ENCODE data around the gene MRPS10.
A peak's percentile ranks its signal among the peaks of the same experiment; 100 is the strongest.

Gene MRPS10

GRCh38 chr6:42179261-42179944 lies 38.3 kb downstream of the MRPS10 start:
- no peak overlapping the region for H2AK5ac ChIP-seq (ENCODE audit: low read depth, low read length)
- H3K36me3 ChIP-seq (replicated peaks in 1 of 2; ENCODE audit: control insufficient read depth in 2 of 2, insufficient read depth in 2 of 2, low read length in 2 of 2): no peaks in the 10 kb centered on the region
- H3K9me3 ChIP-seq (replicated peaks in 1 of 2; ENCODE audit: control insufficient read depth in 2 of 2, insufficient read depth in 1 of 2, low read depth in 1 of 2, low read length in 2 of 2): no peaks in the 10 kb centered on the region
- no peak overlapping the region for H2AFZ ChIP-seq (ENCODE audit: low read length)
- H3K18ac ChIP-seq (ENCODE audit: low read length): no peak overlapping the region
- no CpG with 5 or more reads among the region's 20 CpGs for WGBS, 2 donors (ENCODE audit: extremely low coverage in 2 of 2, insufficient read length in 2 of 2, insufficient replicate concordance in 1 of 2)
- peak overlapping the region; percentile 74 for H4K8ac ChIP-seq (ENCODE audit: low read depth, low read length)
- no peaks in the 10 kb centered on the region for H3K79me1 ChIP-seq (ENCODE audit: low read depth, low read length)
- no peak overlapping the region for H3K23ac ChIP-seq (ENCODE audit: low read depth, low read length, poor library complexity)
- no peak overlapping the region for H3K4me3 ChIP-seq (ENCODE audit: low read length in 2 of 2)
- H3K4me1 ChIP-seq (ENCODE audit: control insufficient read depth in 2 of 2, insufficient read depth in 1 of 2, low read depth in 1 of 2, low read length in 2 of 2): peaks cover 0 to 5% of the 10 kb centered on the region in 2 donors
- no peak overlapping the region for H2BK12ac ChIP-seq (ENCODE audit: low read length)
- H3K9ac ChIP-seq (ENCODE audit: low read depth, low read length, poor library complexity): no peak overlapping the region
- no peaks in the 10 kb centered on the region for H3K27me3 ChIP-seq (ENCODE audit: control insufficient read depth in 3 of 3, insufficient read depth in 3 of 3, low read depth in 1 of 3, low read length in 3 of 3)
- peak overlapping the region; percentile 69 for H2BK5ac ChIP-seq (ENCODE audit: low read length)
- DNase-seq (ENCODE audit: low spot score): no peak
- H2BK120ac ChIP-seq (ENCODE audit: low read depth, low read length): no peak overlapping the region
- H3K4me2 ChIP-seq (ENCODE audit: insufficient read depth, low read length, poor library complexity, severe bottlenecking): no peak overlapping the region
- no peak overlapping the region for H3K27ac ChIP-seq (replicated peaks; ENCODE audit: low read length)
- H3K14ac ChIP-seq (ENCODE audit: low read length): no peak overlapping the region
- H3K4ac ChIP-seq (ENCODE audit: low read length): no peak overlapping the region
- H2BK15ac ChIP-seq (ENCODE audit: low read length): peak overlapping the region; percentile 63
- peak overlapping the region; percentile 19 for H4K91ac ChIP-seq (ENCODE audit: low read depth, low read length, poor library complexity)

DNA sequence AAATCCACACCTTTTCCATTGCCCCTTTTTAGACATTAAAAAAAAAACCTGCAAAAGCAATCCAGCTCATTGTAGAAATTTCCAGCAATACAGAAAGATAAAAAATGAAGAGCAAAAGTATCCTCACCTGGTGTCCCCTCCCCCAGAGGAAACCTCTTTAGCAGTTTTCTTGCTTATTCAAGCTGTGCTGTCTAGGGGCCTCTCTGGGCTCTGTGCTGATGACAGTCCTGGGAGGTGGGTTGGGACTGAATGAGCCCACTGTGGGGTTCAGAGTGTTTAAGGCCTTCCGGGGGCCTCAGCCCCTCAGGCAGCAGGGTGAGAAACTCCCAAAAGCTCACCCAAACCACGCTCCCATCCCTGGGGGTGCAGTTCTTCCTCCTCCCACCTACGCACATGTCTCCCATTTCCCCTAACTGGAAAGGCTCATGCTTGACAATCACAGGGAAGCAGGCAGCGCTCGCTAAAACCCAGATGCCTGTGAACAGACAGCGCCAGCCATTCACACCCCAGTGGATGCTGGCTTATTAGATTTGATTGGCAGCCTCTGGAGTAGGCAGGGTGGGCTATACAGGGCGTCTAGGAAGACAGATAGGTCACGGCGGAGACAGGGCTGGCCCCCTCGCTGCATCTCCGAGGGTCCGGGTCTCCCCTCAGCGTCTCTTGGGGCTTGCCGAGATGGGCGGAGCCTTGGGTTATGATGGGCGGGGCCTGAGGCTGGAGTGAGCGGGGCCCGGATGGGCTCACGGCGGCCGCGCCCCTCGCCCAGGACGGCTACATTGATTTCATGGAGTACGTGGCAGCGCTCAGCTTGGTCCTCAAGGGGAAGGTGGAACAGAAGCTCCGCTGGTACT lies 39.9 kb downstream of the MRPS10 start:
- H3K27ac ChIP-seq (replicated peaks; ENCODE audit: low read length): no peak overlapping the region
- no peak overlapping the region for H4K91ac ChIP-seq (ENCODE audit: low read depth, low read length, poor library complexity)
- peak overlapping the region; percentile 57 for H4K8ac ChIP-seq (ENCODE audit: low read depth, low read length)
- no peak overlapping the region for H3K14ac ChIP-seq (ENCODE audit: low read length)
- H2BK12ac ChIP-seq (ENCODE audit: low read length): no peak overlapping the region
- H3K9ac ChIP-seq (ENCODE audit: low read depth, low read length, poor library complexity): peak overlapping the region; percentile 7
- peak overlapping the region; percentile 9 for H2BK15ac ChIP-seq (ENCODE audit: low read length)
- no peaks in the 10 kb centered on the region for H3K27me3 ChIP-seq (ENCODE audit: control insufficient read depth in 3 of 3, insufficient read depth in 3 of 3, low read depth in 1 of 3, low read length in 3 of 3)
- peak overlapping the region; percentile 81 for H3K18ac ChIP-seq (ENCODE audit: low read length)
- peak; percentile 59 for DNase-seq (ENCODE audit: low spot score)
- no peaks in the 10 kb centered on the region for H3K79me1 ChIP-seq (ENCODE audit: low read depth, low read length)
- peak overlapping the region; percentile 72 for H3K4me2 ChIP-seq (ENCODE audit: insufficient read depth, low read length, poor library complexity, severe bottlenecking)
- H3K36me3 ChIP-seq (replicated peaks in 1 of 2; ENCODE audit: control insufficient read depth in 2 of 2, insufficient read depth in 2 of 2, low read length in 2 of 2): no peaks in the 10 kb centered on the region
- no peaks in the 10 kb centered on the region for H3K9me3 ChIP-seq (replicated peaks in 1 of 2; ENCODE audit: control insufficient read depth in 2 of 2, insufficient read depth in 1 of 2, low read depth in 1 of 2, low read length in 2 of 2)
- H3K4me3 ChIP-seq (ENCODE audit: low read length in 2 of 2): peak overlapping the region; percentile 42 to 75
- H2AK5ac ChIP-seq (ENCODE audit: low read depth, low read length): no peak overlapping the region
- no CpG with 5 or more reads among the region's 27 CpGs for WGBS, 2 donors (ENCODE audit: extremely low coverage in 2 of 2, insufficient read length in 2 of 2, insufficient replicate concordance in 1 of 2)
- H2BK5ac ChIP-seq (ENCODE audit: low read length): no peak overlapping the region
- H3K4ac ChIP-seq (ENCODE audit: low read length): no peak overlapping the region
- peaks cover 0 to 5% of the 10 kb centered on the region in 2 donors for H3K4me1 ChIP-seq (ENCODE audit: control insufficient read depth in 2 of 2, insufficient read depth in 1 of 2, low read depth in 1 of 2, low read length in 2 of 2)
- peak overlapping the region; percentile 57 for H3K23ac ChIP-seq (ENCODE audit: low read depth, low read length, poor library complexity)
- peak overlapping the region; percentile 92 for H2AFZ ChIP-seq (ENCODE audit: low read length)
- no peak overlapping the region for H2BK120ac ChIP-seq (ENCODE audit: low read depth, low read length)

GRCh38 chr6:42176981-42177380 lies 40.7 kb downstream of the MRPS10 start:
- Histone ChIP-seq H2BK5ac (ENCODE audit: low read length) (no peak overlapping the region), H2BK120ac (ENCODE audit: low read depth, low read length) (no peak overlapping the region), H3K23ac (ENCODE audit: low read depth, low read length, poor library complexity) (no peak overlapping the region), H3K4me2 (ENCODE audit: insufficient read depth, low read length, poor library complexity, severe bottlenecking) (no peak overlapping the region), H3K18ac (ENCODE audit: low read length) (no peak overlapping the region), H2BK15ac (ENCODE audit: low read length) (no peak overlapping the region), H3K4me1 (ENCODE audit: control insufficient read depth in 2 of 2, insufficient read depth in 1 of 2, low read depth in 1 of 2, low read length in 2 of 2) (peaks cover 0 to 5% of the 10 kb centered on the region in 2 donors), H3K9ac (ENCODE audit: low read depth, low read length, poor library complexity) (no peak overlapping the region), H3K14ac (ENCODE audit: low read length) (no peak overlapping the region), H4K8ac (ENCODE audit: low read depth, low read length) (no peak overlapping the region), H2BK12ac (ENCODE audit: low read length) (no peak overlapping the region), H3K27ac (replicated peaks; ENCODE audit: low read length) (no peak overlapping the region), H2AFZ (ENCODE audit: low read length) (no peak overlapping the region), H3K36me3 (replicated peaks in 1 of 2; ENCODE audit: control insufficient read depth in 2 of 2, insufficient read depth in 2 of 2, low read length in 2 of 2) (no peaks in the 10 kb centered on the region), H3K4me3 (ENCODE audit: low read length in 2 of 2) (no peak overlapping the region), H3K79me1 (ENCODE audit: low read depth, low read length) (no peaks in the 10 kb centered on the region), H2AK5ac (ENCODE audit: low read depth, low read length) (no peak overlapping the region), H3K27me3 (ENCODE audit: control insufficient read depth in 3 of 3, insufficient read depth in 3 of 3, low read depth in 1 of 3, low read length in 3 of 3) (no peaks in the 10 kb centered on the region), H3K9me3 (replicated peaks in 1 of 2; ENCODE audit: control insufficient read depth in 2 of 2, insufficient read depth in 1 of 2, low read depth in 1 of 2, low read length in 2 of 2) (no peaks in the 10 kb centered on the region), H4K91ac (ENCODE audit: low read depth, low read length, poor library complexity) (no peak overlapping the region), H3K4ac (ENCODE audit: low read length) (no peak overlapping the region)
- DNase-seq (ENCODE audit: low spot score): no peak

DNA sequence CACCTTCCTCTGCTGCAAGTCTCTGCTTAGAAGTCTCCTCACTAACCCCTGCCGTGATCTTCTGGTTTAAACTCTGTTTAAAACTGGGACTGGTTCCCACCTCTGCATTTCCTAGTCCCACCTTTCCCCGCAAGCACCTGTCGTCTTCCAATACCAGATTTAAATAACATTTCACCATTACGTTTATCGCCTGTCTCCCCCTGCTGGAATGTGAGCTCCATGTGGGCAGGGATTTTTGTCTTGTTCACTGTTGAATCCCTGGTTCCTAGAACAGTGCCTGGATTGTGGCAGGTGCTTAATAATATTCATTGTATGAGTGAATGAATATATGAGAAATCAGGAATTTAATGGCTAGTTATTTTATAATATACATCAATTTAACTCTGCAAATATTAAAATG lies 41.8 kb downstream of the MRPS10 start:
- H3K79me1 ChIP-seq (ENCODE audit: low read depth, low read length): no peaks in the 10 kb centered on the region
- no peak overlapping the region for H3K14ac ChIP-seq (ENCODE audit: low read length)
- no peak overlapping the region for H2AFZ ChIP-seq (ENCODE audit: low read length)
- no peaks in the 10 kb centered on the region for H3K9me3 ChIP-seq (replicated peaks in 1 of 2; ENCODE audit: control insufficient read depth in 2 of 2, insufficient read depth in 1 of 2, low read depth in 1 of 2, low read length in 2 of 2)
- H3K4me3 ChIP-seq (ENCODE audit: low read length in 2 of 2): no peak overlapping the region
- H2BK12ac ChIP-seq (ENCODE audit: low read length): no peak overlapping the region
- no peak overlapping the region for H2BK15ac ChIP-seq (ENCODE audit: low read length)
- no peak overlapping the region for H4K91ac ChIP-seq (ENCODE audit: low read depth, low read length, poor library complexity)
- peaks cover 0 to 5% of the 10 kb centered on the region in 2 donors for H3K4me1 ChIP-seq (ENCODE audit: control insufficient read depth in 2 of 2, insufficient read depth in 1 of 2, low read depth in 1 of 2, low read length in 2 of 2)
- no peak overlapping the region for H3K4ac ChIP-seq (ENCODE audit: low read length)
- H4K8ac ChIP-seq (ENCODE audit: low read depth, low read length): no peak overlapping the region
- no peak overlapping the region for H2AK5ac ChIP-seq (ENCODE audit: low read depth, low read length)
- H3K9ac ChIP-seq (ENCODE audit: low read depth, low read length, poor library complexity): no peak overlapping the region
- peaks cover 0 to 3% (median 0%) of the 10 kb centered on the region in 3 experiments for H3K27me3 ChIP-seq (ENCODE audit: control insufficient read depth in 3 of 3, insufficient read depth in 3 of 3, low read depth in 1 of 3, low read length in 3 of 3)
- H3K23ac ChIP-seq (ENCODE audit: low read depth, low read length, poor library complexity): no peak overlapping the region
- H3K4me2 ChIP-seq (ENCODE audit: insufficient read depth, low read length, poor library complexity, severe bottlenecking): no peak overlapping the region
- no peak overlapping the region for H2BK5ac ChIP-seq (ENCODE audit: low read length)
- H3K18ac ChIP-seq (ENCODE audit: low read length): no peak overlapping the region
- WGBS, 2 donors (ENCODE audit: extremely low coverage in 2 of 2, insufficient read length in 2 of 2, insufficient replicate concordance in 1 of 2): no CpG with 5 or more reads among the region's 5 CpGs
- no peak overlapping the region for H2BK120ac ChIP-seq (ENCODE audit: low read depth, low read length)
- DNase-seq (ENCODE audit: low spot score): no peak
- H3K36me3 ChIP-seq (replicated peaks in 1 of 2; ENCODE audit: control insufficient read depth in 2 of 2, insufficient read depth in 2 of 2, low read length in 2 of 2): no peaks in the 10 kb centered on the region
- H3K27ac ChIP-seq (replicated peaks; ENCODE audit: low read length): no peak overlapping the region
